Left cardiac atrium (tissue), 4 donors: ENCODE data around the gene TSFM. TPM values are rescaled to one million over a fixed set of nuclear protein-coding genes. Genes with fewer than 3 reads are reported as not detected.
"Not testable (repeated sequence)": the region's sequence is repeated elsewhere in the genome, so short reads cannot be mapped to it uniquely, and the experiment has no call there.

Experiments
- ATAC-seq, 2 donors: fragments of 200-7000 bp; cut with Tn5 transposase; one replicate each; pipeline ENCODE4 v1.9.1; 2020; ENCODE audit warnings: mild to moderate bottlenecking in 2 of 2, moderate library complexity in 2 of 2
- DNase-seq: peaks from one replicate; pipeline ENCODE4 v3.0.0-alpha.2; 2020
- intact Hi-C, 2 donors: fragments of 100-400 bp; cut with DNase I; formaldehyde crosslinking; loops; one replicate each; pipeline versions ENCODE4 v1.14.1 to v1.15.1; 2022 to 2023
- total RNA-seq, 2 donors: library from RNA; stranded (reverse); fragmentation: NEBNext Ultra II Directional; extraction: Animal tissue kit (Norgen Biotek cat#: 25700); gene quantifications; one replicate each; pipeline ENCODE4 v1.2.1, GENCODE V29; 2021
- donor health status: DM: no; HTN: yes; CAD: no.
- donor health status: DM: no; HTN: yes; CAD: no; lungs with severe emphysema.
- donor health status: DM: yes; HTN: yes; CAD: no.
- donor health status: Dilated cardiomyopathy.

Gene TSFM
- total RNA-seq, 2 donors from 2014 or later = 29.2 to 38.1 TPM

- intact Hi-C loops, ATAC-seq, DNase-seq: not testable (repeated sequence)
These were observed 8.0 kb upstream of the TSFM start for GRCh38 chr12:57774634-57775033.

- intact Hi-C loops = no loop called here
- ATAC-seq (no peak), DNase-seq (no peak)
These were observed 7.5 kb upstream of the TSFM start for GRCh38 chr12:57775044-57775443.

GRCh38 chr12:57775563-57776246, 6.9 kb upstream of the TSFM start:
- intact Hi-C loops = no loop called here
- ATAC-seq (no peak), DNase-seq (no peak)

GRCh38 chr12:57776247-57776587, 6.4 kb upstream of the TSFM start:
- no peak for DNase-seq
- no peak for ATAC-seq
- intact Hi-C loops = no loop called here

GRCh38 chr12:57777367-57777766, 5.2 kb upstream of the TSFM start:
- ATAC-seq (no peak), DNase-seq (no peak)
- intact Hi-C loops = no loop called here

GRCh38 chr12:57777911-57778310, 4.7 kb upstream of the TSFM start:
- ATAC-seq (no peak), DNase-seq (no peak)
- intact Hi-C loops = no loop called here

- no peak for DNase-seq
- ATAC-seq = no peak
- intact Hi-C loops = no loop called here
These were observed 2.9 kb upstream of the TSFM start for GRCh38 chr12:57779736-57780135.

GRCh38 chr12:57780284-57780897, 2.2 kb upstream of the TSFM start:
- no peak for ATAC-seq
- intact Hi-C loops = no loop called here
- DNase-seq = no peak

- intact Hi-C loops = no loop called here
- ATAC-seq = no peak
- DNase-seq = no peak
These were observed 1.3 kb upstream of the TSFM start for GRCh38 chr12:57781244-57781643.

- ATAC-seq = no peak
- intact Hi-C loops = no loop called here
- no peak for DNase-seq
These were observed 786 bp upstream of the TSFM start for GRCh38 chr12:57781801-57782200.

GRCh38 chr12:57782243-57782607, 362 bp upstream of the TSFM start:
- ATAC-seq (no peak), DNase-seq (no peak)
- intact Hi-C loops = no loop called here

- DNase-seq (no peak), ATAC-seq (no peak)
- intact Hi-C loops = no loop called here
These were observed 847 bp downstream of the TSFM start for GRCh38 chr12:57783466-57783801.

GRCh38 chr12:57783861-57784260, 1.3 kb downstream of the TSFM start:
- intact Hi-C loops = no loop called here
- DNase-seq (no peak), ATAC-seq (no peak)

- intact Hi-C loops = no loop called here
- no peak for DNase-seq
- peak in 1 of 2 donors; percentile 86 for ATAC-seq
These were observed 11.3 kb downstream of the TSFM start for GRCh38 chr12:57793920-57794319.

GRCh38 chr12:57795354-57795753, 12.8 kb downstream of the TSFM start:
- DNase-seq = no peak
- ATAC-seq = no peak

GRCh38 chr12:57796996-57797395, 14.4 kb downstream of the TSFM start:
- ATAC-seq = no peak

More at GRCh38 chr12:57795354-57795753, 12.8 kb downstream of the TSFM start:
- intact Hi-C loops = no loop called here

GRCh38 chr12:57797933-57798332, 15.3 kb downstream of the TSFM start:
- DNase-seq (no peak), ATAC-seq (no peak)
- intact Hi-C loops = no loop called here

More at GRCh38 chr12:57796996-57797395, 14.4 kb downstream of the TSFM start:
- intact Hi-C loops = no loop called here
- DNase-seq = no peak

- no peak for DNase-seq
- no peak for ATAC-seq
- intact Hi-C loops = no loop called here
These were observed 18.4 kb downstream of the TSFM start for GRCh38 chr12:57800965-57801364.

- intact Hi-C loops = no loop called here
- ATAC-seq (no peak), DNase-seq (no peak)
These were observed 20.0 kb downstream of the TSFM start for GRCh38 chr12:57802607-57803006.

GRCh38 chr12:57803319-57803893, 20.8 kb downstream of the TSFM start:
- ATAC-seq (peak; percentile 83 to 84), DNase-seq (peak; percentile 45)
- intact Hi-C loops = no loop called here

- intact Hi-C loops = no loop called here
- no peak for ATAC-seq
These were observed 24.1 kb downstream of the TSFM start for GRCh38 chr12:57806677-57807076.

More at GRCh38 chr12:57806677-57807076, 24.1 kb downstream of the TSFM start:
- DNase-seq = no peak
